ENCODE results near the gene TRMT112.
A peak's percentile ranks its signal among the peaks of the same experiment; 100 is the strongest.

Gene TRMT112

DNA sequence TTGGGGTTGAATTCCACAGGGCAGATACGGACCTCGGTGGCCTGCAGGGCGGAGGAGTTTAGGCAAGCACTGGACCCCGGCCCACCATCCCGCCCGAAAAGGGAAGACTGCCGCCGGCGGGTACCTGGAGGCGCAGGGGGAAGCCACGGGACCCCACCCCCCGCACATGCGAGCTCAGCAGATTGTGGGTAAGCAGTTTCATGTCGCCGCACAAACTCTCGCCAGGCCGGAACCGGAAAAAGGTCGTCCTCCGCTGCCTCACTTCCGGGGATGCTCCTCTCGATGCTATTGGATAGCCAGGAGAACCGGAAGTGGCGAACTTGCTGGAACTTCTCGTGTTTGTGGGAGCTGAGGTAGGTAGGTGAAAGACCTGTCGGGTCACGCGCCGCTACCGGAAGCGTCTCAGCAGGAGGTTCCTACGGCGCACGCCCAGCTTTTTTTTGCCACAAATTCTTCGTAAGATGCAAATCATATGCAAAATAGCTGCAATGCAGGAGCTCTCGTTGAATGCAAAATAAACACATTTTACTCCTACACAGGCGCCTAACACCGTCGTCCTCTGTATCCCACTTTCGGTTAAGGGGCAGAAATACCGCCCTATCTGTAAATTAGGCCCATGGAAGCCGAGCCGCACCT, at the start of gene TRMT112:
Gene TRMT112, minus strand, starts transcription at position 235 of the 636 bp plus-strand sequence. Its CDS starts 33 bp downstream, at position 202.
- DNase-seq = peak; percentile 72 to 98 (median 94)

DNA sequence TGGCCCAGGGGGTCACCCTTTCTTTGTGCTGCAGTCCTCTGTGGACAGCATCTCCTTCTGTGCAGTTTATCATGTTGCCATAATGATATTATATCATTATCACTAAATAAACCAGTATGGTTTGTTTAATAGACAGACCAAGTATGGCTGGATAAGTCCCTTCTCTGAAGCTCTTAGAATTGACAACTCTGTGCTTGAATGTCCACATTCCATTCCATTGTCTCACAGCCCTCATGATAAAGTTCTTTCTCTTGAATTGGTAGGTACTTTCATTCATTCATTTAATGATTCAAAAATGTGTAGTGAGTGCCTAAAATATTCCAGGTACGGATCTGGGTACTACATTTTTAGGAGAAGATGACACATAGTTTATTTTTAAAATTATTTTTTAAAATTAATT, 49.4 kb upstream of the TRMT112 start:
- no peak for DNase-seq

DNA sequence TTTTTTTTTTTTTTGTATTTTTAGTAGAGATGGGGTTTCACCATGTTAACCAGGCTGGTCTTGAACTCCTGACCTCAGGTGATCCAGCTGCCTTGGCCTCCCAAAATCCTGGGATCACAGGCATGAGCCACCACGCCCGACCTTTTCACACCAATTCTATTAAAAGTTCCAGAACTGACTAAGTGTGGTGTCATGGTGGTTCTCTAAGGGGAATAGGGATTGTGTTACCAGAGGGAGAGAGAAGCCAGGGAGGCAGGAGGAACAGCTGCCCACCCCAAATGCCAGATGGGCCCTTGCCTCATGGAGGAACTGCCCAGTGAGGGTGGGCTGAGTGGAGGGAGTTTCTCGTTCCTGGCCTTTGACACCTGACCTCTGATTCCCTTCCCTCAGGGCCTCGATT, 47.6 kb upstream of the TRMT112 start:
- no peak for DNase-seq

DNA sequence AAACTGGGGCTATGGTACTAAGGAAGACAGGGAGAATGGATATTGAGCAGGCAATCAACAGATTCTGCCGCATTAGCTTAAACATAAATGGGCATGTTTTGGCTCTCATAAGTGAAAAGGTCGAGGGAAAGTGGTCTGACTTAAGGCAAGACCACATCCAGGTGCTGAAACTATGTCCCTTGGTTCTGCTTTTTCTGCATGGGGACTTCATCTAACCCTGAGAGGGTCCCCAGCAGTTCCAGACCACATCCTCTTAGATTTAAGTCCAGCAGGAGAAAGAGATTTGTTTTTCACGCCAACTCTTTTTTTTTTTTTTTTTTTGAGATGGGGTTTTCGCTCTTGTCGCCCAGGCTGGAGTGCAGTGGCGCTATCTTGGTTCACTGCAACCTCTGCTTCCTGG, 47.1 kb upstream of the TRMT112 start:
- DNase-seq = no peak

DNA sequence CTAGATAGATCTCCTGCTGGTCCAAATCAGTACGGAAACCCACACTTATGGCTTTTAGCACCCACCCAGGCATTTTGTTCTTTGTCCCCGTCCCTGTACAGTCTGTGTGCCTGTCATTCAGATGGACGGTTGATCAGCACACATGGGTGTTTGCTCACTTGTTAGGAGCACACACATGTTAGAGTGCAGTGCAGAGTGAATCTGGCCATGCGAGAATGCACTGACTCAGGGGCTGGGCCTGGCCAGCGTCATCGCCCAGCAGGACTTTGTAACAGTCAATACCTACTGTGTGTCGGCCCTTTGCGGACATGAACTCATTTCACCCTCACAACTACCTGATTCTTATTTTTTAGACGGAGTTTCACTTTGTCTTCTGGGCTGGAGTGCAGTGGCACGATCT, 45.0 kb upstream of the TRMT112 start:
- no peak for DNase-seq

DNA sequence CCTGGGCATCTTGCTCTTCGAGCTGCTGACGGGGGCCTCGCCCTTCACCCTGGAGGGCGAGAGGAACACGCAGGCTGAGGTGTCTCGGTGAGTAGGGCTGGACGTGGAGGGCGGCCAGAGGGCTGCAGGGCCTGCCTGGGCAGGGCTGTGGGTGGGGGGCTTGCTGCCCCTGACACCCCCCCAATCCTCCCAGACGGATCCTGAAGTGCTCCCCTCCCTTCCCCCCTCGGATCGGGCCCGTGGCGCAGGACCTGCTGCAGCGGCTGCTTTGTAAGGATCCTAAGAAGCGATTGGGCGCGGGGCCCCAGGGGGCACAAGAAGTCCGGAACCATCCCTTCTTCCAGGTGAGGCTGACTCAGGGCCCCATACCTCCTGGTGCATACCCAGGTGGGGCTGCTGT, 44.3 kb upstream of the TRMT112 start:
- no peak for DNase-seq

DNA sequence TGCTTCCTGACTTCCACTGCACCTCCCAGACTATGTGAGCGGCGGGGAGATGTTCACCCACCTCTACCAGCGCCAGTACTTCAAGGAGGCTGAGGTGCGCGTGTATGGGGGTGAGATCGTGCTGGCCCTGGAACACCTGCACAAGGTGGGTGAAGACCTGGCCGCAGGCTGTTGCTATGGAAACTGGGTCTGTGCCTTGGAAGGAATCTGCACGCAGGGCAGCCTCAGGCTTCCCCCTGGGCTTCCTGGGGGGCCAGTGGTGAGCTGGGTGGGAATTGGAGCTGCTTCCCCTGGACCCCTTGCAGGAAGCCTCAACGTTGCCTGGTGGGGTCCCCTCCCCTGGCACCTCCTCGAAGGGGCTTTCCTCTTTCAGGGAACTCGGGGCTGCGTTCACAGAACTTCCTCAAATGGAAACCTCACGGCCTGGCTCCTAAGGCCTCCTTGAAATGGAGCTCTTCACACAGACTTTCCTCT, 43.1 kb upstream of the TRMT112 start:
- DNase-seq = no peak

DNA sequence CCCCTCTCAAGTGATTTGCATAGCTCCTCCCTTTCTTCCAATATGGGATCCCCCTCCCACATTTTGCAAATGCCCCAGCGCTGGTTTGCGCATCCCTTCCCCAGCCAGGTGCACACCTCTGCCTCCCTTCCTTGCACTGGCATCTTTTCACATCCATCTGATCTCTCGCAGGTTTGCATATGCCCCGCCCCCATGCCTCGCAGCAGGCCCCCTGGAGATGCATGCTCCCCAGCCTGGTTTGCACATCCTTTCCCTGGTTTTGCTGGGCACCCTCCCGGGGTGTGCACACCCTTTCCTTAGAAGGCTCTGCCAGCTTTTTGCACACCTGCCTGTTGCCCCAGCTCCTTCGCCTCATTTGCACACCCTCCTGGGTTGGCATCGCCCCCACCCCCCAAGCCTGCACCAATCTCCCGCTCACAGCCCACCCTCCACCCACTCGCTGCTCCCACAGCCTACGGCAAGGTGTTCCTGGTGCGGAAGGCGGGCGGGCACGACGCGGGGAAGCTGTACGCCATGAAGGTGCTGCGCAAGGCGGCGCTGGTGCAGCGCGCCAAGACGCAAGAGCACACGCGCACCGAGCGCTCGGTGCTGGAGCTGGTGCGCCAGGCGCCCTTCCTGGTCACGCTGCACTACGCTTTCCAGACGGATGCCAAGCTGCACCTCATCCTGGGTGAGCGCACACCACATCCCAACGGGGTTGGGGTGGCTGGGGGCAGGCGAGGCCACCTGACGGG, 42.5 kb upstream of the TRMT112 start:
- peak in 14 of 56 donors; percentile 20 to 63 (median 37) for DNase-seq

DNA sequence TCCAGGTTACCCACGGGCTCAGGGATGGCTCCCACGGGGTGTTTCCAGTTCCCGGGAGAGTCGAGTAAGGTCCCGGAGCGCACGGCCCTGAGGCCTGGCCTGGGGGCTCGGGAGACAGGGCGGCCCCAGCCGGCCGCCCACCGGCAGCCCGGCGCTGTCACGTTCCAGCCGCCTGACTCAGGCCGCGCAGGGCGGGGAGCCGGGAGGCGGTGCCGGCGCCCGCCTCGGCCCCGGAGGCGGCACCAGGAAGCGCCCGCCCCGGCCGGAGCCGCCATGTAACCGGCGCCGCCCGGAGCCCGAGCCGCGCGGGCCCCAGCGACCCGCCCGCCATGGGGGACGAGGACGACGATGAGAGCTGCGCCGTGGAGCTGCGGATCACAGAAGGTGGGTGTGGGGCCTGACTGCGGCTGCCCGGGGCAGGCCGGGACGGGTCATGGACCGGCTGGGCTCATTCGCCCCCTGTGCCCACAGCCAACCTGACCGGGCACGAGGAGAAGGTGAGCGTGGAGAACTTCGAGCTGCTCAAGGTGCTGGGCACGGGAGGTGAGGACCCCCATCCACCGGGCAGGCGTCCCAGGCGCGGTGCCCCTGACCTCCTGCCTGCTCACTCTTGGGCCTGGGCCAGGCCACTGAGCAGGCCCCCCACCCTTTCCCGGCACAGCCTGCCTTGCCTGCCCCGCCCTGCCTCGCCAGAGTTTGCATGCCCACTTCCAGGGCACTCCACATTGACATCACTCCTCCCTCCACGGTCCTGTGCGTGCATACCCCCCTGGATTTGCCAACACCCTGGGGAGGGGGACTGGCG, 41.8 kb upstream of the TRMT112 start, which contains the start of gene RPS6KA4:
Gene RPS6KA4, plus strand, starts transcription at position 256 of the 805 bp plus-strand sequence. Its CDS starts 74 bp downstream, at position 330.
- peak in 34 of 56 donors; percentile 12 to 80 (median 45) for DNase-seq

DNA sequence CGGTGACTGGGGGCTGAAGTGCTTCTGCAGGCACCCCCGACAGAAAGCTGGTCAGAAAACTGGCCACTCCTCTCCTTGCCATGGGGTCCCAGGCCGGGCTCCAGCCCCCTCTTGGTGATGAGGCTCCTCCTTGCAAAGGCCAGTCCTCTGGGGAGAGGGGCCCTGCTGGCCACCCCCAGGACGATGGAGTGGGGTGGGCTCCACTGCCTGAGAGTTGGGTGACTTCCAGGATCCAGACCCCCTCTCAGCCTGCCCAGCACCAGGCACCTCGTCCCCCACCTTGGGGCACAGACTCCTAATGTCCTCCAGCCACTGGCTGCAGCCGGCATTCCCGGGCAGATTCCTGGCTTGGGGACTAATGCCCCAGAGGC, 41.2 kb upstream of the TRMT112 start:
- peak in 1 of 56 donors; percentile 55 for DNase-seq

DNA sequence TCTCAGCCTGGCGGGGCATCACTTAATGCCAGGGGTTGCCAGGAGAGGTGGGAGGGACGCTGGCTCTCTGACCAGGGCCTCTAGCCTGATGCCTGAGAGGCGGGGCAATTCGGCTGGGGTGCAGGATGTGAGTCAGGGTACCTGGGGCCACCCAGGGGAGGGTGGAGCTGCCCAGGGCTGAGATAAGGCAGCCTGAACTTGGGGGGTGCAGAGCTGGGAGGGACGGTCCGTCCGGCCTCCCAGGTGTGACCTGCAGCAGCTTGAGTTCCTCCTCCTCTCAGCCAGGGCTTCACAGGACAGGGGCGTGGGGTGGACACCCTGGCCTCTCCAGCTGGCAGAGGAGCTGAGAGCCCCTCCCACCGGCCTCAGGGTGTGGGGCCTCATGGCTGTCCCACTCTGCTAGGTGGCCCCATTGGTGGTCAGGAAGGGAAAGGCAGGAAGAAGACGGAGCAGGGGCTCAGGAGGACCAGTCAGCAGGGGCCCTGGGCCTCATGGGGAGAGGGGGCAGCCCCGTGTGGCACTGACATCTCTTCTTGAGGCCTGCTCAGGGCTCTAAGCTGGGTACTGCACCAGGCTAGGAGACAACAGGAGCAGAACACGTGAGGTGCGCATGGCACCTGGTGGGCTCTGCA, 40.7 kb upstream of the TRMT112 start:
- DNase-seq = peak in 1 of 56 donors; percentile 14

DNA sequence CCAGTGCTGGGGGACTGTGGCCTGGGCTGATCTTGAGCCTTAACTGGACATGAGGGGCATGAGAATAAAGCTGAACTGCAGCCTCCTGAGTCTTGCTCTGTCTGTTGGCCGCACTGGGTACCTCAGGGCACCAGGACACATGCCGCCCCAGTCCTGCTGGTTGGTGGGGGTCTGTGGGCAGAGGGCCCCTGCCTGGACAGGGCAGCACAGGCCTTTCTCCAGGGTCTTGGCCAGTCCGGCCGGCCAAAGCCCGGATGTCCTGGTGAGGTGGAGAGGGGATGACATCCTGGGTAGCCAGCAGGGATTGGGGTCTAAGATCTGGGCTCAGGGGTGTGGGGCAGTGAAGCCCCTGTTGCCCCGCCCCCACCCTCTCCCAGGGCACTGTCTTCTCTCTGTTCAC, 40.1 kb upstream of the TRMT112 start:
- DNase-seq = no peak

DNA sequence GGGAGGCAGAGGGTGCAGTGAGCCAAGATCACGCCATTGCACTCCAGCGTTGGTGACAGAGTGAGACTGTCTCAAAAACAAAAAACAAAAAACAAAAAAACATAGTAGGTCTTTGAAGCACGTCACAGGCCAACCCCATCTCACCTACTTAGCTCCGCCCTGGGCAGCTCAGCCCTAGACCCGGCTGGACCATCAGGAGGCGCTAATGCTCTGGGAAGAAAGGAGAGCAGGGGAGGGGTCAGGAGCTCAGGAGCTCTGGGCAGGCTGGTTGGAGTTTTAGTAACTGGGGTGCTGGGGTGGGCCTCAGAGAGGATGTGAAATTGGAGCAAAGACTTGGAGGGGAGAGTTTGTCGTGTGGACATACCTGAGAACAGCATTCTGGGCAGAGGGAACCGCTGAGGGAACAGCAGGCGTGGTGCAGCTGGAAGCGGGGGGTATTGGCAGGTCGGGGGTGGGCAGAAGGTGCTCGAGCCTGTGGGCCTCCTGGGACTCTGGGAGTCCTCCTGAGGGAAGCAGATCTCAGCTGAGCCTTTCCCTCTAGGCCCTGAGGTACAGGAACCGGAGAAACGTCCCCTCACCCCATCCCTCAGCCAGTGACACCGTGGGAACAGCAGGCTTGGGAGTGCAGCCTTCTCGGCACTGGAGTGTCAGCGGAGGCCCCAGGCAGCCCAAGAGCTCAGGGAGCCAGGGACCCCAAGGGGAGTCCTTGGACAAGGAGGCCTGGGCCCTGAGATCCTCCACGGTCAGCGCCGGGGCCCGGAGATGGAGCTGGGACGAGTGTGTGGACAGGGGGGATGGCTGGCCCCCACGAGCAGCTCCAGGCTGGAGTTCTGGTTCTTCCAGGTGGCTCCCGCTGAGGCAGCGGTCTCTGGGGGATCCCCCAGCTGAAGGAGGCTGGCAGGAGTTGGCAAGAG, 39.4 kb upstream of the TRMT112 start:
- DNase-seq = no peak

DNA sequence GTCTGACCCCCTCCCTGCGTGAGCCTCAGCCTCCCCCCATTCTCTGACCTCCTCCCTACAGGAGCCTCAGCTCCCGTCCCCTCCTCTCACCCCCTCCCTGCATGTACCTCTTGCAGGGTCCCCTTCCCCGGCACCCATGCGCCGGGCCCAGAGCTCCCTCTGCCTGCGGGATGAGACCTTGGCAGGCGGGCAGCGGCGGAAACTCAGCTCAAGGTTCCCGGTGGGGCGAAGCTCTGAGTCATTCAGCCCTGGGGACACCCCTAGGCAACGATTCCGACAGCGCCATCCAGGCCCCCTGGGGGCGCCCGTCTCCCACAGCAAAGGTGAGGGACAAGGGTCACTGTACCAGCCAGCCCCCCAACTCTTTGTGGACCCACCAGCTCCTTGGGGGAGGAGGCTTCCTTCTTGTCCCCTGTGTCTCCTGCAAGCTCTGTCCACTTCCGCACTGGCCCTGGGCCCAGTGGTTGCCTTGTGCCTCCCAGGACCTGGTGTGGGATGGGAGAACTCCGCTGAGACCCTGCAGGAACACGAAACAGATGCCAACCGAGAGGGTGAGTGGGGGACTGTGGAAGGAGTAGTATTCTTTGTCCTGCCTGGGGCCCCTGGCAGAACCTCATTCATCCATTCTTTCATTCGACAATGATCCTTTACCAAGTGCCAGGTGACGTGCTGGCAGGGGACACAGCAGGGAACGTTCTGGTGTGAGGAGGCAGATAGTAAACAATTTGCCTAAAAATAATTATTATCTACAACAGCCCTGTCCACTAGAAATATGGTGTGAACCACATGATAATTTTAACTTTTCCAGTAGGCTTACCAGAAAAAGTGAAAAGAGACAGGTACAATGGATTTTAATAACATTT, 38.0 kb upstream of the TRMT112 start:
- DNase-seq = peak in 46 of 56 donors; percentile 13 to 76 (median 54)

DNA sequence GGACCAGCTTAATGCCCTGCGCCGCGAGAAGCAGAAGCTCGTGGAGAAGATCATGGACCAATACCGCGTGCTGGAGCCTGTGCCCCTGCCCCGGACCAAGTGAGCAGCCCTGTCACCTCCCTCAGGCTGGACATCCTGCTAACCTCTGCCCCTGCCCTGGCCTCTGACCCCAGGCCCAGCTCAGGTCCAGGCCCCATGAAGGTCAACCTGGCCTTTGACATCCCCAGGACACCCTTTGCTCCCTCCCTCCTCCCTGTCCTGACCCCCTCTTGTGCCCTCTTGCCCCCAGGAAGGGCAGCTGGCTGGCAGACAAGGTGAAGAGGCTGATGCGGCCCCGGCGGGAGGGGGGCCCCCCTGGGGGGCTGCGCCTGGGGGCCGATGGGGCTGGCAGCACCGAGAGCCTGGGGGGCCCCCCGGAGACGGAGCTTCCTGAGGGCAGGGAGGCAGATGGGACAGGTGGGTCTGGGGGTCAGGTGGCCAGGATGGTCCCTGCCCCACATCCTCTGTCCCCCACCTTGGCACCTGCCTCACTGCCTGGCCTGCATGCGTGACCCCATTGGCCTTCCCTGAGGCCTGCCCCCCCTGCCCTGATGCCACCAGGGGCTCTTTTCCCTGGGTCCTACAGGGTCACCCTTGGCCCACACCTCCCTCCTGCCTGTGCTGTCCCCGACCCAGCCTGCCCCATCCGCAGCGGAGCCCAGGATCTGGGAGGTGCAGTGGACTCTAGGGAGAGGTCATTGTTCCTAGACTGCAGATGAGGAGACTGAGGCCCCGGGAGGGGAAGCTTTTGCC, 36.6 kb upstream of the TRMT112 start:
- DNase-seq = no peak

DNA sequence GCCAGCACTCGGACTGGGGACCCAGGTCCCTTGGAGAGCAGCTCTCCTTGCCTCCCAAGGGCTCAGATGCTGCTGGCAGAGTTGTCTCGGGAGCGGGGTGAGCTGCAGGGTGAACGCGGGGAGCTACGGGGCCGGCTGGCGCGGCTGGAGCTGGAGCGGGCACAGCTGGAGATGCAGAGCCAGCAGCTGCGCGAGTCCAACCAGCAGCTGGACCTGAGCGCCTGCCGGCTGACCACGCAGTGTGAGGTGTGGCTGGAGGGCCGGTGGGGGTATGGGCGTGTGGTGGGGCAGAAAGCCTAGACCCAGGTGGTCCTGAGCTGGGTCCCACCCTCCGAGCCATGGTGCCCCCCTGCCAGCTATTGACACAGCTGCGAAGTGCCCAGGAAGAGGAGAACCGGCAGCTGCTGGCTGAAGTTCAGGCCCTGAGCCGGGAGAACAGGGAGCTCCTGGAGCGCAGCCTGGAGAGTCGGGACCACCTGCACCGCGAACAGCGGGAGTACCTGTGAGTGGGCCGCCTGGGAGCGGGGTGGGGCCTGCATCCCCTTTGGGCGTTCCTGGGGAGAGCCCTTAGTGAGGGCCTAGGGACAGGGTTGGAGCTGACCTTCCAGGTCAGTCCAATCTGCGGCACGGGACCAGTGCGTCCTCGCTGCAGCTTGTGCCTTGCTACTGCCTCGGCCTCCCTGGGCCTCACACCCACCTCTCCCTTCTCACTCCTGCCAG, 35.8 kb upstream of the TRMT112 start:
- no peak for DNase-seq

DNA sequence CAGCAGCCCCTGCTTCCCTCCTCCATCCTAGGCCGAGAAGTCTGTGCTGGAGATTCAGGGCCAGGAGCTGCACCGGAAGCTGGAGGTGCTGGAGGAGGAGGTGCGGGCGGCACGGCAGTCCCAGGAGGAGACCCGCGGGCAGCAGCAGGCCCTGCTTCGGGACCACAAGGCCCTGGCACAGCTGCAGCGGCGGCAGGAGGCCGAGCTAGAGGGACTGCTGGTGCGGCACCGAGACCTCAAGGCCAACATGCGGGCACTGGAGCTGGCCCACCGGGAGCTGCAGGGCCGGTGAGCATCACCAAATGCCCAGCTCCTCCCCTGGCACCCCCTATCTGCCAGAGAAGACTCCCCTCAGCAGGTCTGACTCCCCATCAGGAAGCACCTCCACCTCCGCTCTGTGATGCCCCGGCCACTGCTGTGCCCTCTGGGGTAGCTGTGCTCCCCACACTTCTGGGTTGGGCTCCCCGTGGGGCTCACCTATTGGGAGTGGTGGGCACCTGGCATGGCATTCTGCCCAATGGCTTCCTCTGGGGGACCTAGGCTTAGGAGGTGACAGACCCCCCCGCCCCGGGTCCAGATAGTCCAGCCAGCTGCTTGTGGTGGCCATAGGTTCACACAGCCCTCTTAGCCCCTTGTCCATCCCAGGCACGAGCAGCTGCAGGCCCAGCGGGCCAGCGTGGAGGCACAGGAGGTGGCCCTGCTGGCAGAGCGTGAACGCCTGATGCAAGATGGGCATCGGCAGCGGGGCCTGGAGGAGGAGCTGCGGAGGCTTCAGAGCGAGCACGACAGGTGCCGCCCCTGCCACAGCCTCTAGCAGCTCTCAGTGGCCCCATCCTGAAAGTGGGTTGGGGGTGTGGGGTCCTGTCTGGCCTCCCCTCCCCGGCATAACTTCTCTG, 35.0 kb upstream of the TRMT112 start:
- DNase-seq = no peak

All from amygdala (tissue), 56 donors.